Coronary artery (tissue), 2 donors: ENCODE data around the gene MAPK9.

Experiments used
- DNase-seq: peaks from one replicate; pipeline ENCODE4 v3.0.0-alpha.2; 2017; ENCODE audit warnings: low spot score
- H3K27ac ChIP-seq, 2 donors: fragments of 200-600 bp; sonication (generic); one replicate each; pipeline ENCODE4 v1.5.1; 2016 to 2019
- H3K4me3 ChIP-seq: fragments of 200-600 bp; sonication (generic); 2 replicates; pipeline ENCODE4 v1.5.1; 2016; ENCODE audit warnings: mild to moderate bottlenecking, moderate library complexity
- CTCF ChIP-seq: fragments of 200-600 bp; sonication (generic); IDR thresholded peaks from one replicate; pipeline ENCODE4 v1.5.1; 2019; ENCODE audit warnings: antibody characterized with exemption

Gene MAPK9

GRCh38 chr5:180324601-180324950 lies 32.7 kb upstream of the MAPK9 start:
- TF ChIP-seq CTCF = no peak
- H3K4me3 ChIP-seq = no peak overlapping the region
- DNase-seq = no peak
- no peak overlapping the region for H3K27ac ChIP-seq

- Histone ChIP-seq H3K4me3 (no peak overlapping the region), H3K27ac (no peak overlapping the region)
- TF ChIP-seq CTCF = no peak
- no peak for DNase-seq
Observed at GRCh38 chr5:180323941-180324600, 32.2 kb upstream of the MAPK9 start.

- TF ChIP-seq CTCF = no peak
- H3K27ac ChIP-seq = no peak overlapping the region
- DNase-seq = no peak
Observed at GRCh38 chr5:180323160-180323559, 31.3 kb upstream of the MAPK9 start.

GRCh38 chr5:180318456-180319089 lies 26.7 kb upstream of the MAPK9 start:
- TF ChIP-seq CTCF = no peak
- Histone ChIP-seq H3K27ac (no peak overlapping the region), H3K4me3 (no peak overlapping the region)
- DNase-seq = no peak

More at GRCh38 chr5:180323160-180323559, 31.3 kb upstream of the MAPK9 start:
- H3K4me3 ChIP-seq = no peak overlapping the region

GRCh38 chr5:180316586-180316985 lies 24.7 kb upstream of the MAPK9 start:
- Histone ChIP-seq H3K27ac (no peak overlapping the region), H3K4me3 (no peak overlapping the region)
- no peak for DNase-seq
- TF ChIP-seq CTCF = no peak

- DNase-seq = no peak
- peak; percentile 66 for TF ChIP-seq CTCF
- Histone ChIP-seq H3K4me3 (no peak overlapping the region), H3K27ac (no peak overlapping the region)
Observed at GRCh38 chr5:180315762-180316212, 23.9 kb upstream of the MAPK9 start.
